Activated CD8-positive, alpha-beta memory T cell treated with anti-CD3 and anti-CD28 coated beads, Interleukin-2, amount 50 U/mL, for 4 hours (primary cell): ENCODE measurements around the gene MON1A.
A peak's percentile ranks its signal among the peaks of the same experiment; 100 is the strongest.

Experiments
- DNase-seq: peaks from one replicate; pipeline ENCODE4 v3.0.0-alpha.2; 2020

Gene MON1A

DNA sequence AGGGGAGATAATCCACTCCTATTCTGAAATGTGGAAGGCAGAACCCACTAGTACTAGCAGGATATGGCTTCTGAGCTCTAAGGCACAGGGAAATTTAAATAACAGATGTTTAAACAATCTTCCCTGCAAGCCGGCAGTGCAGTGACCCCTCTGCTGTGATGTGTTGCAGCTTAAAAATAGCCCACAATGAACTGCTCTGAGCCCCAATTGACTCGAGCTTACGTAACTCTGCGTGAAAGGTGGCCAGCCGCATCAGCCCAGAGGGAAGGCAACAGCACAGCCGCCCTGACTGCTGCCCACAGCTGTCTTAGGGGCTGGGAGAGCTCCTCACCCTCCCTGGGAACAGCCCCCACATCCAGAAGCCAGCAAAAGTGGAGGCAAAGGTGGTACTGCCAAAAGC lies 47.4 kb downstream of the MON1A start:
- no peak for DNase-seq

DNA sequence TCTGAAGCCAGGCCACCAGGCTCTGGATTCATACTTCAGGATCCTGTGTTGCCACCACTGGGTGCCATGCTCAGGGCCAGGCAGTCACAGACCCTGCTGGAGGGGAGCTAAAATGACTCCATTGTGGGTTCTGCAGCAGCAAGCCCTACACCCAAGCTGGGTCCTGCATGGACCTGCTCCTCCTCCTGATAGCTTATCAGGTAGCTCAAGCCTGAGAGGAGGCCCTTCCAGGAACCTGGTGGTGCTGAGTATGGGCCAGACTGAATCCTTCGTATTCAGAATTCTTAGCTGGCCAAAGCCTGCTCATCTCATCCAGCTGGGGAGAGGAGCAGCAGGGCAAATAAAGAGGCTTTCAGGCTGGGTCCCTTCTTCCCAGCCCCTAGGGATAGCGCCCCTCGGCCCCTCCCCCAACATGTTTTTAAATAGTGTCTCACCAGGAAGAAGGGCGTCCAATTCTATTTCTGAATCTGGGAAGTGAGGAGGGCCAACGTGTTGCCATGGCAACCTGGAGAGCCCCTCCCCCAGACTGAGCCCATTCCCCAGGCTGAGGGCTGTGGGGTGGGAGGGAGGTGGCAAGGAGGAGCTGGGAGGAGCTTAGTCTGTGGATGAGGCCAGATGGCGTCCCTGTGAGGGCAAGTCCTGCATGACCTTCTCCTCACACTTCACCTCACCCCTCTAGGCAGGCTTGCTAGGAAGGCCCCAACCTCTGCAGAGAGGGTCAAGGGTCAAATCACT lies 48.9 kb downstream of the MON1A start:
- no peak for DNase-seq

- DNase-seq: no peak
Observed at GRCh38 chr3:49879721-49880120, 49.9 kb downstream of the MON1A start.

- DNase-seq: no peak
Observed at GRCh38 chr3:49878686-49879085, 50.9 kb downstream of the MON1A start.

DNA sequence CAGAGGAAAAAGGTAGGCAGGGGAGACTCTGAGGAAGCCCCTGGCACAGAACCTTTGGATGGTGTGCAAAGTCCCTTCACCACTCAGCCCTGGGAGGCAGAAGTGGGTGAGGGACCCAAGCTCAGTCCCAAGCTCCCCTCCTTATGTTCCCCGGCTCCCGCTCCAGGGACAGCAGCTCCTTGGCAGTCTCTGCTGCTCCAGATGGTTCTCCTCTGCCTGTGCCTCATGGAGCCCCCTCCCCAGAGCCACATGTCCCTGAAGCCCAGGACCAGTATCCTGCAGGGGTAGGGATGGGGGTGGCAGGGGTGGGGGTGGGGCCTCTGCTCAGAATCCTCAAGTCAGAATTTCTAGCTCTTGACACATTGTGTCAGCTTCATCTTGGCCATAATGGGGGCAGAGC lies 51.9 kb downstream of the MON1A start:
- no peak for DNase-seq

GRCh38 chr3:49876567-49876966 lies 53.0 kb downstream of the MON1A start:
- no peak for DNase-seq

- DNase-seq: no peak
Observed at GRCh38 chr3:49873623-49874022, 56.0 kb downstream of the MON1A start.

DNA sequence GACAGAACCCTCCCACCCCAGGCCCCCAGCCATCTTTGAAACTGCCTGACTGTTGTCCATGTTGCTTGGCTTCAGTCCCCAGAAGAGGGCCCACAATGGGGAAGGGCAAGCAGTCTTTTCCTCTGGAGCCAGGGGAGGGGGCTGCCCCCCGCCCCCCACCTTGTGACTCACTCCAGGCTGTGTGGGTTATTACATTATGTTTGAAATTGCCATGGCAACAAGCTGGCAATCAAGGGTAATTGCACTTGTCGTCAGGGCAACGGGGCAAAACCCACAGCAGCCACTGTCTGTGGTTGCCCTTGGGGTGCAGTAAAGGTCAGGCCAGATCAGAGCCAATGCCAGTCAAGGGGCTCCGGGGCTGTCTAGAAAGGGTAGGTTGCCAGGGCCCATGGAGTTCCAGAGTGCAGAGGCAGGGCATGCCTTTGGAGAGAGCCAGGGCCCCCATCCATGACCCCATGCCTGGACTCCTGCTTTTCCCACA lies 56.8 kb downstream of the MON1A start:
- DNase-seq: peak; percentile 26

DNA sequence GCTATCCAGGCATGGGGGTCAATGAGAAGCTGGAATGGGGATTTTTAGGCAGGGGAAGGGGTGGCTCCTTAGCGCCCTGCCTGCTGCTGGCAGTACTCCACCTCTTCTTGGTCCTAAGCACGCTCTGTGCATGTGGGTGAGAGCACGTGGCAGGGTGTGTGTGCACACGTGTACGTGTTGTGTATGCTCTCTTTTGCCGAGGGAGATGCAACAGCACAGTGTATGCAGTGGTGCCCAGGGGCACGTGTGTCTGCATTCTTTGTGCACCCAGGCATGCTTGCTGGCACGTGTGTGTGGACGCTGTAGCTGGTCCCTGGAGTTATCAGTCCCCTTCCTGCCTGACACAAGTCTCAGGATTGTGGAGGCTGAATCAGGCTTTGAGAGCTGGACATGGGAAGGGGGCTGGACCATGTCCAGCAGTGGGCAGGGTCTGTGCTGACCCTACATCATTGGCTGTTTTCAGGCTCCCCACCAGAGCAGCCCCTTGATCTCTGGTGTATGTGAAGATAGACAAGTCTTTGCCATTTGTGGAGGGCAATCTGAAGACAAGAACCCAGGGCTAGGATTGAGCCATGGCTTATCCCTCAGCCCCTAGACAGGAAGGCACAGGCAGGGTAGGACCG lies 58.0 kb downstream of the MON1A start:
- no peak for DNase-seq

DNA sequence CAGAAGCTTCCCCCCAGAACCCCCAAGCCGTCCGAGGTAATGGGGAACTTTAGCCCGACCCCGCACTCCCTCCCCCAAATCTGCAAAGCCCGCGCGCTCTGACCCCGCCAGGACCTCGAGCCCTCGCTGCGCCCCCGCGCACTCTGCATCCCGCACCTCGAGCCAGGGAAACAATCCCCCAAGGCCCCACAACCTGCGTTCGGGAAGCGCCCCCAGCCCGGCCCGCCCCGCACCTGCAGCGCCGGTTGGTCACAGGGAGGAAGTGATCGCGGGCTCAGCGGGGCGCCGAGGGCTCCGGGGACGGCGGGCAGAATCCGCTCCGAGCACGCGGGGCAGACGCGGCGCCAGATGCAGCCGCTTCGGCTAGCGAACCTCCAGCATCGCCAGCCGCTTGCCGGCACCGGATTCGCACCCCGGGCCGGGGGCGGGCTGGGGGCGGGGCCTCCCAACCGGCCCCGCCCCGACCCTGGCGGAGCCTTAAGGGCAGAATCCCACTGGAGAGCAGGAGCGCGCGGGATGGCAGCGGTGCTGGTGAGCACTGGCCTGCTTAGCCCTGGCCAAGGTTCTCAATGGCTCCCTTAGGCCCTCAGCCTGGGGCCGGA lies 60.0 kb downstream of the MON1A start, which contains the start of gene CAMKV:
TSS of gene CAMKV (minus strand) at position 382 of the 602 bp plus-strand sequence. CDS start 7,518 bp downstream, outside the sequence.
- no peak for DNase-seq

DNA sequence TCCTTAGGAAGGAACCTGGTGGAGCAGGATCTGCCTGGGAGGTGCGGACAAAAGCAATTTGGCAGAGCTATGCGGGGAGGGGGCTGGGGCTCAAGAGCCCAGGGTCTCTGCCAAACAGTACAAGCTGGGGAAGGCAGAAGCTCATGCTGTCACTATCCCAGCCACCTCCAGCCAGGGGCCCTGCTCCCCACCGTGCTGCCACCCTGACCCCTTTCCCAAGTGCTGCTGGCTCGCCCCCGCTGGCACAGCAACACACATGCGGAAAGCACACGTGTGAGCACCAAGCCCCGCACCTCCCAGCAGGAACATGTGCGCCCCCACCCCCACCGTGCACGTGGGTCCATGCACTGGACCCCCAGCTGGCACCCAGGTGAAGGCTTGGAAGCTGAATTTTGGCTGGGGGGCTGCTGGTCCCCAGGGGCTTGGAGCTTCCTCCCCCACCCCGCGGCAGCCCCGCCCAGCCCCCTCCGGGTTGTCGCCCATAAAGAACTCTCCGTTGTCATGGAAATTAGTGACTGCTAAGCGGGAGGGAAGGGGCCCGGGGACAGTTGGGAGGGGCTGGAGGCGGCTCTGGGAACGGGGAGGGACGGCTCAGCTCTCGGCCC lies 60.6 kb downstream of the MON1A start:
- no peak for DNase-seq

DNA sequence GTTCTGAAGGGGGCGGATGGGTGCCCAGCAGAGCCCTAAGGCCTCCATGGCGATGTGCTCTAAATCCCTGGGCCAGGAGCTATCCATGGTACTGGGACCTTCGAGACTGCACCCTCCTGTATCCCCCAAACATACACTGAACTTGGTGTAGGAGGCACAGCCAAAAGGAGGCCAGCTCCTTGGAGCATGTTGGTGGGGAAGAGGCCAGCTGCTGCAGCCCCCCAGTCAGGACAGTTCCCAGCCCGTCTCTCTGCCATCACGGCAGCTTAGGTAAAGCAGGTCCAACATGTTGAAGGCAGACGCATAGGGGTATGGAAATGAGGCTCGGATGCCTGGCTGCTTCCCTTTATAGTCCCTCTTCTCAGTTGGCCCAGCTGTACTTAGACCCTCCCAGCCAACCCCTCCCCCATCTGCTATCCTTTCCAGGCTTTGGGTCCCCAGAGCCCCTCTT lies 61.7 kb downstream of the MON1A start:
- no peak for DNase-seq

DNA sequence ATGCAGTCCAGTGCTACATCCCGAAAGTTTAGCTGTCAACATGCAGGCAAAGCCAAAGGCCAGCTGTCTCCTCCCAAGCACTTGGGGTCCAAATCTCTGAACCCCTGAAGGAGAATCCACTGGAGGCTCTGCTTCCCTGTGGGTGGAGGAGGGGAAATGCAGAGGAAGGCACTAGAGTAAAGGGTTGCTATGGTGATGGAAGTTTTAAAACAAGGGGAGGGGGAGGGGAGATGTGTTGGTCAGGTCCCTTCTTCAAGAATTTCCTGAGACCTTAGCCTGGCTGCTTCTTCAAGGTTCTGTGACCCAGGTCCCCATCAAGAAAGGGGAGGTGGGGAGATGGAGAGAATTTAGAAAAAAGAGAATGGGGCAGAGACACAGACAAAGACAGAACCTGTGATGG lies 62.2 kb downstream of the MON1A start:
- no peak for DNase-seq

GRCh38 chr3:49865198-49865784 lies 64.3 kb downstream of the MON1A start:
- DNase-seq: no peak

DNA sequence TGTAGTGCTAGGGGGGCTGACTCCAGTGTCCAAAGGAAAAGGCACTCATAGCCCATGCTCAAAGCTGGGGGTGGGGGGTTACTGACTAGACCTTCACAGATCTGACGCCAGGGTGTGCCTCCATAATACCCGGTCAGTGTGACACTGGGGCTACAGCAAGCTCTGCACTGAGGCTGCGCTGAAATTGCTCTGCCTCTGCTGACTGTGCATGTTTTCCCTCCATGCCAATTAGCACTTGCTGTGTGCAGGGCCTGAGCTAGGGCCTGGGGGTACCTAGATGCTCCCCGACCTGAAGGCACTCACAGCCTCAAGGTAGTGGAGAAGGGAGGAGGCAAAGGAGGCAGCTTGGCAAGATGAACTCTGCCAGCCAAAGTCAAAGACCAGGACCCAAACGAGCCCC lies 65.1 kb downstream of the MON1A start:
- DNase-seq: no peak

DNA sequence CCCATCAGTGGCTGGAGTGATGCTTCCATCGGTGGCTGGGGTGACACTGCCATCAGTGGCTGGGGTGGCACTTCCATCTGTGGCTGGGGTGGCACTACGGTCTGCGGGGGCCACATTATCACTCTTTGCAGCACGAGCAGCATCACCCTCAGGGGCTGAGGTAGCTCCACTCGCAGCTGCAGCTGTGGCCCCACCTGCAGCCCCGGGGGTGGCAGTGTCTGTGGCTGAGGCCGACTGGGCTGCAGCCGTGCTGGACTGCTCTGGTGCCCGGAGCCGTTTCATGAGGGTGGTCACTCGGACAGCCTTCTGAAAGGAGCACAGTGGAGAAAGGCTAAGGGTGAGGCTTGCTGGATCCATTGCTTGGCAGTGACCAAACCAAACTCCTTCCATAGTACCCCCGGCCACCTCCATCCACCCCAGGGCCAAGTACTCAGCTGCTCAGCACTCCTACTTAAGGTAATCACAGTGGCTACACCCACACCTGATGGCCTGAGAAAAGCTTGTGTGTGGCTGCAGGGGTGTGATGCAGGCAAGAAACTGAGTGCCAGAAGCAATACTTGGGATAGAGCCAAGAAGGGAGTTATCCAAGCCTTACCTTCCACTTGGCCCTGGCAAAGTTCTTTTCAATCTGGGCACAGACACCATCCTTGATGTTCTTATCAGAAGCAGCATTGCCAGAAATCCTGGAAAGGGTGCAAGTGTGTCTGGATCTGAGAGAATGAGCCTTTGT lies 69.9 kb downstream of the MON1A start:
- no peak for DNase-seq
